CD8-positive, alpha-beta memory T cell (primary cell): ENCODE results near the gene PARP9. TPM values are rescaled to one million over a fixed set of nuclear protein-coding genes. Genes with fewer than 3 reads are reported as not detected.
"Not testable (repeated sequence)": the region's sequence is repeated elsewhere in the genome, so short reads cannot be mapped to it uniquely, and the experiment has no call there.

ENCODE experiments used
- CTCF ChIA-PET: fragments of 350-600 bp; sonication (Branson Sonifier 250); formaldehyde crosslinking; loops from one replicate; lab custom pipeline; 2021; ENCODE audit warnings: antibody characterized with exemption; lab: Charles Lee
- POLR2A ChIA-PET: fragments of 350-600 bp; sonication (Branson Sonifier 250); formaldehyde crosslinking; loops from one replicate; lab custom pipeline; 2021; ENCODE audit warnings: antibody characterized with exemption; lab: Charles Lee
- DNase-seq, 5 donors: peaks; one replicate each; pipeline versions ENCODE4 v3.0.0 to v3.0.0-alpha.2; 2020 to 2022; ENCODE audit warnings: mixed read lengths in 1 of 5
- H3K27ac ChIP-seq: one replicate; pipeline ENCODE4 v1.7.0; 2013; ENCODE audit warnings: low read depth, mild to moderate bottlenecking, low read length, moderate library complexity
- H3K27me3 ChIP-seq: 2 replicates; pipeline ENCODE4 v1.7.0; 2013; ENCODE audit warnings: low read length, mild to moderate bottlenecking; ENCODE audit not compliant: insufficient read depth, poor library complexity, severe bottlenecking
- H3K36me3 ChIP-seq: 2 replicates; pipeline ENCODE4 v1.7.0; 2013; ENCODE audit warnings: mild to moderate bottlenecking, low read length, moderate library complexity; ENCODE audit not compliant: insufficient read depth
- H3K4me1 ChIP-seq: 2 replicates; pipeline ENCODE4 v1.7.0; 2013; ENCODE audit warnings: mild to moderate bottlenecking, low read length, moderate library complexity; ENCODE audit not compliant: insufficient read depth
- H3K4me3 ChIP-seq: 2 replicates; pipeline ENCODE4 v1.7.0; 2013; ENCODE audit warnings: mild to moderate bottlenecking, low read length
- H3K9me3 ChIP-seq: 2 replicates; pipeline ENCODE4 v1.7.0; 2013; ENCODE audit warnings: mild to moderate bottlenecking, low read length
- H3K27ac Mint-ChIP-seq, 8 donors: one replicate each; pipeline ENCODE4 v1.8.0; 2020 to 2021; ENCODE audit warnings: mixed read lengths in 8 of 8, mild to moderate bottlenecking in 6 of 8, inconsistent platforms in 3 of 8, moderate library complexity in 3 of 8
- H3K27me3 Mint-ChIP-seq, 2 donors: one replicate each; pipeline ENCODE4 v1.8.0; 2020 to 2021; ENCODE audit warnings: mixed read lengths in 2 of 2, mild to moderate bottlenecking in 1 of 2, moderate library complexity in 1 of 2
- H3K36me3 Mint-ChIP-seq, 3 donors: one replicate each; pipeline ENCODE4 v1.8.0; 2020 to 2021; ENCODE audit warnings: mixed read lengths in 3 of 3, inconsistent platforms in 1 of 3, mild to moderate bottlenecking in 1 of 3
- H3K4me1 Mint-ChIP-seq, 3 donors: one replicate each; pipeline ENCODE4 v1.8.0; 2020 to 2021; ENCODE audit warnings: mixed read lengths in 3 of 3, inconsistent platforms in 1 of 3, mild to moderate bottlenecking in 1 of 3
- H3K4me3 Mint-ChIP-seq, 7 donors: one replicate each; pipeline ENCODE4 v1.8.0; 2020 to 2021; ENCODE audit warnings: mixed read lengths in 7 of 7, mild to moderate bottlenecking in 6 of 7, moderate library complexity in 4 of 7, inconsistent platforms in 2 of 7
- H3K9me3 Mint-ChIP-seq, 5 donors: one replicate each; pipeline ENCODE4 v1.8.0; 2020 to 2022; ENCODE audit warnings: mixed read lengths in 5 of 5, mild to moderate bottlenecking in 3 of 5, moderate library complexity in 2 of 5, inconsistent platforms in 1 of 5
- polyA plus RNA-seq: library from polyadenylated mRNA; unstranded; fragments of 300-500 nt; fragmentation: Illumina TruSeq; gene quantifications from one replicate; pipeline ENCODE4 v1.2.3, GENCODE V29; 2021
- total RNA-seq, 2 experiments: library from RNA; stranded (reverse); gene quantifications; one replicate each; pipeline ENCODE4 v1.2.3, GENCODE V29; 2021

PARP9 gene
- total and polyA plus RNA-seq, 3 experiments from 2014 or later, result 13.2 to 32.5 (median 13.4) TPM

DNA sequence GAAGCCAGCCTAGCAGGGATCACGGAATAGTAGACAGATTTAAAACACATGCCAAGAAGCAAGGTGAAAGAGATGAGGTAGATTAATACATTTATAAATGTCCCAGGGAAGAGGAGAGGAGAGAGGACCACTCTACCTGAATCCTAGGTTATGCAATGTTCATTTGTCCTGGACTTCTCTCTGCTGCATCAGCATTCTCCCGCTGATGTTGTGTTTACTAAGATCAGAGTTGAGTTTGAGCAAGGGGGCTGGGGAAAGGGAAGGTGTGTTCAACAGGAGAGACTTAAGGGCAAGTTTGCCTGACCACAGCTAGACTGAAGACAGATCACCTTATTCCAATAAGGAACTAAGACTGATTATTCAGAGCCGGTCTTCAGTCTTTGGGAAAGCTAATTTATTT is 48.2 kb downstream of the PARP9 start:
- no peaks in the 10 kb centered on the region for H3K9me3 Mint-ChIP-seq
- peaks cover 0 to 3% of the 10 kb centered on the region in 2 donors for H3K27me3 Mint-ChIP-seq
- no peak for DNase-seq
- peak overlapping the region in 5 of 7 donors; percentile 10 to 74 (median 29) for H3K4me3 Mint-ChIP-seq
- peaks cover 28% of the 10 kb centered on the region for H3K4me1 ChIP-seq
- no peaks in the 10 kb centered on the region for H3K36me3 ChIP-seq
- CTCF ChIA-PET, result interaction anchor here (1.6 kb wide), 1 partner anchor 163 kb away, joined by 3 read pairs; no protein-coding TSS in a partner anchor
- no peaks in the 10 kb centered on the region for H3K27me3 ChIP-seq
- H3K36me3 Mint-ChIP-seq, result peaks cover 0 to 5% (median 0%) of the 10 kb centered on the region in 3 donors
- no peak overlapping the region for H3K27ac ChIP-seq
- H3K4me3 ChIP-seq, result no peak overlapping the region
- H3K9me3 ChIP-seq, result no peaks in the 10 kb centered on the region
- H3K27ac Mint-ChIP-seq, result peak overlapping the region in 3 of 8 donors; percentile 40 to 67 (median 48)
- H3K4me1 Mint-ChIP-seq, result peaks cover 29 to 34% (median 32%) of the 10 kb centered on the region in 3 donors
- POLR2A ChIA-PET, result no interaction called here

DNA sequence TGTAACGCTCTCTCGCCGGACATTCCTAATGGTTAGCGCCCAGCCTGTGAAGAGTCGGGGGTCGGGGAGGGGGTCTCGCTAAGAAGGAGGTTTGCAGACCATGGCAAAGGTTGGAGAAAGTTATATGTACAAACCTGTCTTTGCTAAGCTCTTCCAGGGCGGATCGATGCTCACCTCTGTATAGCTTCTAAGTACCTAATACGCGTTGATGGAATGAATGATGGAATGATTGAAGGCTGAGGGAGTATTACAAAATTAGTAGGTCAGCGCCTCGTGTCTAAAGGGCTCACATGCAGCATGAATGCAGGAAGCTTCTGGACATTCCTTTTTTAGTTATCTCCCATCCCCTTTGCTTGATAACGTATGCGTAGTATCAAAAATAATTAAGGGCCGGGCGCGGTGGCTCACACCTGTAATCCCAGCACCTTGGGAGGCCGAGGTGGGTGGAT is 49.1 kb downstream of the PARP9 start:
- no peak for DNase-seq
- Histone ChIP-seq H3K9me3 (no peaks in the 10 kb centered on the region), H3K27ac (no peak overlapping the region), H3K36me3 (no peaks in the 10 kb centered on the region), H3K27me3 (no peaks in the 10 kb centered on the region), H3K4me1 (peaks cover 35% of the 10 kb centered on the region), H3K4me3 (peak overlapping the region; percentile 78)
- Mint-ChIP-seq H3K9me3 (no peaks in the 10 kb centered on the region), H3K27ac (peak overlapping the region; percentile 70 to 93 (median 89)), H3K27me3 (no peaks in the 10 kb centered on the region), H3K4me1 (peaks cover 37 to 42% (median 40%) of the 10 kb centered on the region in 3 donors), H3K4me3 (peak overlapping the region; percentile 71 to 93 (median 89)), H3K36me3 (peaks cover under 1 to 5% (median 1%) of the 10 kb centered on the region in 3 donors)
- ChIA-PET CTCF (interaction anchor here (1.0 to 1.6 kb wide), 3 partner anchors 99 to 164 kb away, joined by 3 to 6 read pairs (median 4); partner anchors contain the start of genes FAM162A and WDR5B), POLR2A (interaction anchor here (0.7 to 2.7 kb wide), 7 partner anchors 11 to 1073 kb away, joined by 3 to 27 read pairs (median 4); partner anchors contain the start of genes DTX3L, FAM162A, MIX23 and PARP9)

DNA sequence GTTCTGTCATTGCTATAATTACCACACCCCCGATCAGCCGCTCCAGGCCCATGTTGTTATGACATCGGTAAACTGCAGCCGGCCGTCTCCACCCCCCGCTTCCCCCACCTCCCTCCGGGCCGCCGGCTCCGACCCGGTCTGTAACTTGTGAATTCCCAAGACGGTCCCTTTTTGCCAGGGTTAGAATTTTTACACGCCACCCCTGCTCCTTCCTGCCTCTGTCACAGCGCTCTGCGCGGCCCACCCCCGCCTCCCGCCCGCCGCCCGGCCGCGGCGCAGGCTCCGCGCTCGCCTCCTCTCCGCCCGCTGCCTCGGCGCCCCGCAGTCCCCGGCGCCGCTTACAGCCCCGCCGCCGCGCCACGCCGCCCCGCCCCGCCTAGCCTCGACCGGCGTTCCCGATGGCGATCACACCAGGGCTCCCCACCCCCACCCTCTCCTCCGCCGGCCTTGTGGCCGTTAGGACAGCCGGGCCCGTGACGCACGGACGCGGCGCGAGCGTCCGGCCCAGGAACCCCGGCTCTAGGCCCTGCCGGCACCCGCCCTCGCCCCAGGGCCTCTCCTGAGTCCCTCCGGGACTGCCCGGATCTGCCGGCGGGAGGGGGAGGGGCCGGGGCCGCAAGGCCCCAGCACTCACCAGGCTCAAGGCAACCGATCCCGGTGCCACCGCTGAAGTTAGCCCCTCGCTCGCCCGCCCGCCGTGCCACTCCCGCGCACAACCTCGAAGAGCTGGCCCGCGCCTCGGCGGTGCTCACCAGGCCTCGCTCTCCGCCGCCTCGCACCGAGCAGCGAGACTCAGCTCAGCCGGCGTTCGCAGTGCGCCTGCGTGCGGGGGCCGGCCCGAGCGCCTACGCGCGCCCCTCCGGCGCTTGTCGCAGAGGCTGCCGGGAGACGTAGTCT is 49.7 kb downstream of the PARP9 start, which contains the start of gene KPNA1:
TSS of gene KPNA1 (minus strand) at position 817 of the 897 bp plus-strand sequence. CDS start 18,374 bp downstream, outside the sequence.
- peaks cover 43 to 49% (median 47%) of the 10 kb centered on the region in 3 donors for H3K4me1 Mint-ChIP-seq
- Histone ChIP-seq H3K4me3 (peak within 1 kb of the TSS; percentile 78), H3K27ac (peak within 1 kb of the TSS; percentile 90), H3K36me3 (no peaks in the 10 kb centered on the region), H3K4me1 (peaks cover 35% of the 10 kb centered on the region), H3K27me3 (no peaks in the 10 kb centered on the region), H3K9me3 (no peaks in the 10 kb centered on the region)
- no peaks in the 10 kb centered on the region for H3K27me3 Mint-ChIP-seq
- CTCF ChIA-PET, result interaction anchor here (0.7 to 1.6 kb wide), 6 partner anchors 69 to 165 kb away, joined by 3 to 6 read pairs (median 4); partner anchors contain the start of genes FAM162A and WDR5B
- no peaks in the 10 kb centered on the region for H3K9me3 Mint-ChIP-seq
- peak within 1 kb of the TSS; percentile 71 to 93 (median 89) for H3K4me3 Mint-ChIP-seq
- peaks cover 7 to 8% (median 7%) of the 10 kb centered on the region in 3 donors for H3K36me3 Mint-ChIP-seq
- DNase-seq, result peak; percentile 79 to 90 (median 90)
- H3K27ac Mint-ChIP-seq, result peak within 1 kb of the TSS; percentile 75 to 100 (median 94)
- POLR2A ChIA-PET, result interaction anchor here (0.7 to 2.7 kb wide), 8 partner anchors 11 to 1073 kb away, joined by 3 to 27 read pairs (median 4); partner anchors contain the start of genes DTX3L, FAM162A, MIX23 and PARP9

DNA sequence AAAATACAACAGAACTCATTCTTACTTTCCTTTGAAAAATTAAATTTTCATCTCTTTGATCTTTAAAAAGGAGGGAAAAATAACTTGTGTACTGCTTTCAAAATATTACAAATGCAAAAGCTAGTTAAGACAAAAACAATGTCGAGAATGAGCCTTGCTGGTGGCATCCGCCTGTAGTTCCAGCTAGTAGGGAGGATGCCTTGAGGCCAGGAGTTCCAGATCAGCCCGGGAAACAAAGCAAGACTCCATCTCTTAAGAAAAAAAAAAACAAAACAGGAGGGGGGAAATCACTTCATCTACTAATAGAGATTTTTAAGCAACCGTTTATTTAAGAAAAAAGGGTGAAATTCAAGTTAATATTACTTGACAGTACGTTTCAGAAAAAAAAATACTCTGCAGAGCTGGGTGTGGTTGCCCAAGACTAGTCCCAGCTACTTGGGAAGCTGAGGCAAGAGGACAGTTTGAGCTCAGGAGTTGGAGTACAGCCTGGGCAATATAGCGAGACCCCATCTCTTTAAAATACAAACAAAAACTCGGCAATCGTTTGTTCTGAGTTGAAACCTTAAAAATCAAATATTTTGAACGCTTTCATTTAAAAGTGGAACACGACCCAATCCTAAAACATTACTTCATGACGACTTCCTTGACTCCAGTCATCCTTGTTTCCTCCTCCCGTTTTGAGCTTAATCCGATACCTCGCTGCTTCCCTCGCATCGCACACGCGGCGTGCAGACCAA is 50.5 kb downstream of the PARP9 start:
- peak overlapping the region; percentile 71 to 93 (median 85) for H3K4me3 Mint-ChIP-seq
- no peaks in the 10 kb centered on the region for H3K9me3 Mint-ChIP-seq
- no peak for DNase-seq
- POLR2A ChIA-PET, result interaction anchor here (1.3 to 2.7 kb wide), 3 partner anchors 51 to 129 kb away, joined by 3 to 27 read pairs (median 21); partner anchors contain the start of genes DTX3L, FAM162A, PARP9 and WDR5B
- peak overlapping the region; percentile 90 for H3K27ac ChIP-seq
- CTCF ChIA-PET, result interaction anchor here (0.7 to 1.1 kb wide), 3 partner anchors 70 to 166 kb away, joined by 3 to 6 read pairs (median 3); no protein-coding TSS in a partner anchor
- no peaks in the 10 kb centered on the region for H3K27me3 Mint-ChIP-seq
- H3K4me3 ChIP-seq, result peak overlapping the region; percentile 65
- no peaks in the 10 kb centered on the region for H3K27me3 ChIP-seq
- H3K36me3 ChIP-seq, result no peaks in the 10 kb centered on the region
- H3K4me1 ChIP-seq, result peaks cover 36% of the 10 kb centered on the region
- H3K27ac Mint-ChIP-seq, result peak overlapping the region; percentile 75 to 100 (median 94)
- H3K4me1 Mint-ChIP-seq, result peaks cover 49 to 57% (median 53%) of the 10 kb centered on the region in 3 donors
- peaks cover 8 to 10% (median 9%) of the 10 kb centered on the region in 3 donors for H3K36me3 Mint-ChIP-seq
- no peaks in the 10 kb centered on the region for H3K9me3 ChIP-seq

DNA sequence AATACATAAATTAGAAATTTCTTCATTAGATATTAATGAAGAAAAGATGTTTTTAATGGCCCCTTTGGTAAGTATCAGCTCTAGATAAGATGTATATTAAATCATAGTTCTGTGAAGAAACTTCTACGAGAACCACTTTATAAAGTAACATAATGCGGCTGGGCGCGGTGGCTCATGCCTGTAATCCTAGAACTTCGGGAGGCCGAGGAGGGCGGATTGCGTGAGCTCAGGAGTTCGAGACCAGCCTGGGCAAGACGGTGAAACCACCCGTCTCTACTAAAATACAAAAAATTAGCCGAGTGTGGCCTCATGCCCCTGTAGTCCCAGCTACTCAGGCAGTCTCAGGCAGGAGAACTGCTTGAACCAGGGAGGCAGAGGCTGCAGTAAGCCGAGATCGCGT is 51.8 kb downstream of the PARP9 start:
- ChIA-PET POLR2A (no interaction called here), CTCF (interaction anchor here (1.2 kb wide), 1 partner anchor 128 kb away, joined by 3 read pairs; the partner anchor contains the start of gene FAM162A)
- peak overlapping the region in 1 of 8 donors; percentile 62 for H3K27ac Mint-ChIP-seq
- peaks cover 60 to 69% (median 66%) of the 10 kb centered on the region in 3 donors for H3K4me1 Mint-ChIP-seq
- no peaks in the 10 kb centered on the region for H3K27me3 ChIP-seq
- no peaks in the 10 kb centered on the region for H3K9me3 Mint-ChIP-seq
- H3K27ac ChIP-seq, result no peak overlapping the region
- H3K27me3 Mint-ChIP-seq, result no peaks in the 10 kb centered on the region
- peak overlapping the region in 1 of 7 donors; percentile 54 for H3K4me3 Mint-ChIP-seq
- no peak overlapping the region for H3K4me3 ChIP-seq
- H3K36me3 Mint-ChIP-seq, result peaks cover 8 to 10% (median 9%) of the 10 kb centered on the region in 3 donors
- no peaks in the 10 kb centered on the region for H3K9me3 ChIP-seq
- peaks cover 45% of the 10 kb centered on the region for H3K4me1 ChIP-seq
- no peaks in the 10 kb centered on the region for H3K36me3 ChIP-seq
- no peak for DNase-seq

GRCh38 chr3:122510878-122511535 is 53.1 kb downstream of the PARP9 start:
- Histone ChIP-seq H3K27me3 (no peaks in the 10 kb centered on the region), H3K9me3 (no peaks in the 10 kb centered on the region), H3K27ac (no peak overlapping the region), H3K4me3 (no peak overlapping the region), H3K36me3 (no peaks in the 10 kb centered on the region), H3K4me1 (peaks cover 45% of the 10 kb centered on the region)
- ChIA-PET POLR2A (no interaction called here), CTCF (no interaction called here)
- peak overlapping the region in 3 of 7 donors; percentile 4 to 36 (median 21) for H3K4me3 Mint-ChIP-seq
- H3K36me3 Mint-ChIP-seq, result peaks cover 9 to 15% (median 10%) of the 10 kb centered on the region in 3 donors
- H3K4me1 Mint-ChIP-seq, result peaks cover 67 to 77% (median 74%) of the 10 kb centered on the region in 3 donors
- no peaks in the 10 kb centered on the region for H3K27me3 Mint-ChIP-seq
- peak overlapping the region in 5 of 8 donors; percentile 12 to 90 (median 62) for H3K27ac Mint-ChIP-seq
- DNase-seq, result no peak
- no peaks in the 10 kb centered on the region for H3K9me3 Mint-ChIP-seq

DNA sequence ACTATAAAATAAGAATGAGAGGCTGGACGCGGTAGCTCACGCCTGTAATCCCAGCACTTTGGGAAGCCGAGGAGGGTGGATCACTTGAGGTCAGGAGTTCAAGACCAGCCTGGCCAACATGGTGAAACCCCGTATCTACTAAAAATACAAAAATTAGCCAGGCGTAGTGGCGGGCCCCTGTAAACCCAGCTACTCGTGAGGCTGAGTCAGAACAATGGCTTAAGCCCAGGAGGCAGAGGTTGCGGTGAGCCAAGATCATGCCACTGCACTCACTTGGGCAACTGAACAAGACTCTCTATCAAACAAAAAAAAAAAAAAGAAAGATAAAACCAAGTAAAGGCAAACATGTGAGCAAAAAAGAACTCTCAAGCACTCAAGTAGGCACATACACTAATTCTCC is 55.2 kb downstream of the PARP9 start:
- H3K4me3 Mint-ChIP-seq, DNase-seq, H3K4me3 ChIP-seq, H3K9me3 ChIP-seq, H3K27ac ChIP-seq, POLR2A ChIA-PET, H3K27me3 Mint-ChIP-seq, H3K36me3 ChIP-seq, H3K9me3 Mint-ChIP-seq, H3K27me3 ChIP-seq, H3K27ac Mint-ChIP-seq: not testable (repeated sequence)
- peaks cover 72 to 91% (median 88%) of the 10 kb centered on the region in 3 donors for H3K4me1 Mint-ChIP-seq
- CTCF ChIA-PET, result interaction anchor here (1.7 kb wide), 1 partner anchor 124 kb away, joined by 4 read pairs; no protein-coding TSS in a partner anchor
- peaks cover 12 to 17% (median 14%) of the 10 kb centered on the region in 3 donors for H3K36me3 Mint-ChIP-seq
- H3K4me1 ChIP-seq, result peaks cover 43% of the 10 kb centered on the region
